Kidney capillary endothelial cell (primary cell): Measurements from ENCODE around the gene CDCA8.

Experiments
- DNase-seq: peaks from one replicate; pipeline ENCODE4 v3.0.0-alpha.2; 2018; ENCODE audit warnings: low spot score

Gene CDCA8

DNA sequence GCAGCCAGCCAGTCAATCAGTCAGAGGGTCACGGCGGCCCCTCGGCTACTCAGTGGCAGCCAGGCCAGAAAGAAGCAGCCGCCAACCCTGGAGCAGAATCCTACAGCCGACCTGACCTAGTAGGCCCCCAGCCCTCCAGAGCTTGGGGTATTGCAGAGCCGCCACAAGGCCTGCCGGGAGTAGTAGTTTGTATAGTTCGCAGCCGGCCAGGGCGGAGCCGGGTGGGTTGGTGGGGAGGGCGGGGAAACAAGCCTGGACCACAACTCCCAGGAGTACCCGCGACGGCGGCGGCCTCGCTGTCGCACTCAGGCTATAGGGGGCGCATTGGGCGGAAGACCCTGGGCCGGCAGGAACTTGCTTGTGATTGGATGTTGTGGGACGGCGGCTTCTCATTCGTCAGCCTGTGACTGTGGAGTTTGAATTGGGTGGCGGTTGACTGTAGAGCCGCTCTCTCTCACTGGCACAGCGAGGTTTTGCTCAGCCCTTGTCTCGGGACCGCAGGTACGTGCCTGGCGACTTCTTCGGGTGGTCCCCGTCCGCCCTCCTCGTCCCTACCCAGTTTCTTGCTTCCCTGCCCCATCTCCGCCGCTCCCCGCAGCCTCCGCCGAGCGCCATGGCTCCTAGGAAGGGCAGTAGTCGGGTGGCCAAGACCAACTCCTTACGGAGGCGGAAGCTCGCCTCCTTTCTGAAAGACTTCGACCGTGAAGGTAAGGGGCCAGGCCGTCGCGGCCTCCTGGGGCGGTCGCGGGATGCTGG lies at the start of gene CDCA8:
Gene CDCA8 (plus strand): TSS at position 439 of the 756 bp plus-strand sequence. CDS start 175 bp downstream, at position 614.
- peak; percentile 97 for DNase-seq

DNA sequence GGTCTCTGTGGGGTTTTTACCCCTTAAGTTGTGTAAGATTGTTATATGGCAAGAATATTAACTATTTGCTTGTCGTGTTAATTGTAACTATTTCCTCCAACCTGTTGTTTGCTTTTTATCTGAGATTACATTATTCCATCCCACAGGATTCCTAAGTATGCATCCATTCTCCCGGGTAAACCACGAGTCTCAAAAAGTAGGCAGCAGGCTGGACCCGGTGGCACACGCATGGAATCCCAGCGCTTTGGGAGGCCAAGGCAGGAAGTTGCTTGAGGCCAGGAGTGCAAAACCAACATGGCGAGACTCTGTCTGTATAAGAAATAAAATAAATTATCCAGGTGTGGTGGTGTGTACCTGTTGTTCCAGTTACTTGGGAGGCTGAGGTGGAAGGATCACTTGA lies 45.0 kb upstream of the CDCA8 start:
- DNase-seq = no peak

DNA sequence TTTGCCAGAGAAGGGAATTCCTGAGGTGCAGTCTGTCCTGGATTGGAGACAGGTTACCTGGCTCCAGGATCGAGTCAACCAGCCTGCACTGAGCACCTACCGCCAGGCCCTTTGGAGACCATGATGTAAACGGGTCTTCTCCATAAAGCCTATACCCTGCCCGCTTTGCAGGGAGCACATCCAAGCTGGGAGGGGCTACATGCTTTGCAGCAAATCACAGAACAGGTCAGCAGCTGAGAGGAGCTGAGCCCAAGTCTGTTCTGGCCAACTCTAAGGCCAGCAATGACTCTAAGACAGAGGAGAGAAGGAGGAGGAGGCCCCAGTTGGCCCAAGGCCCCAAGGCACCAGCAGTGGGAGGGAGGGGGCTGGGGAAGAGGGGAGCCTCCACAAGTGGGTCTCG lies 42.1 kb upstream of the CDCA8 start:
- no peak for DNase-seq

DNA sequence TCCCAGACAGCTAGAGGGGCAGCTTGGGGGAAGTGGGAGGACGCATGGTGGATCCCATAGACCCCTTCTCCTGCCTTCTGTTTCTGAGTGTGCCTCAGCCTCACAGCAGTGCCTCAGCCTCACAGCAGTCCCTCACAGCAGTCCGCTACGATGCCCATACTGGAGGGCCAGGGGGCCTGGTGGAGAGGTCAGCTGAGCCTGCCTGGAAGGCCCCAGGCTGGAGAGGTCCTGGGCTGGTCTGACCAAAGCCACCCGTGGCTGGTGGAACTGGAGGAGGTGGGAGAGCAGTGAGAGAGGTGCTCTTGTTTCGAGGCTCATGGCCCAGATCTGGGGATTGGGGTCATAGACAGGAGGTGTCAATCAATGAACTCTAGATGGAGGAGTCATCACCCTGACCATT lies 41.6 kb upstream of the CDCA8 start:
- no peak for DNase-seq

DNA sequence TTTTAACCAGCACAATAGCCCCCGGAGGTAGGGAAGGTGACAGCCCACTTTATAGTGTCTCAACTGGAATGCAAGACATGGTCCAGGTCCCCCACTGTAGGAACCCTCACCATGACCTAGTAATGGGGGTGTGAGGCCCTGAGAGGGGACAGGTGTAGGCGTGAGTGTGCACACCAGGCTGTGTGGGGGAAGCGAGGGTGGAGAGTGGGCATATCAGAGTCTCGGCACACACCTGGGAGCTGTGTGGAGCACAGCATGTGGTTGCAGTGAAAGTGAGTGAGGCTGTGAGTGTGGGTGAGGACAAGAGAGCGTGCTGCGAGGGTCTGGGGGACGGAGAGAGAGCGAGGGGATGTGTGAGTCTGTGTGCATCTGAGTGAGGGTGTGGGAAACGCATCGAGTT lies 40.5 kb upstream of the CDCA8 start:
- no peak for DNase-seq

DNA sequence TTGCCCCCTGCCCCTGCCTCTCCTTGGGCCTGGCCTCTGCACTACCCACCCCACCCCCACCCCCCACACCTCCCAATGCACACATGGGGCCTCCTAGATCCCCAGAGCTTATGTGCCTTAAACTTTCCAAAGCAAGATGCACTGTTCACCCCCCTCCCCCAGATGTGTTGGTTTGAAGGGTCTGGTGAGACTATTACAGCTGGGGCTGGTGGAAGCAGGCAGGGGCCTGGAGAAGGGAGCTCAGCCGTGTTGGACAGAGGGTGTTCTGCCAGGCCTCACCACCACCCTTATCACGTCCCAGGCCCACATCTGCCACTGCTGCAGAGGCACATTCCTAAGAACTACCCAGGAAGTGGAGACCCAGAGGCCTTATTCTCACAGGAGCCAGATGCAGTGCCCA lies 39.3 kb upstream of the CDCA8 start:
- DNase-seq = no peak

DNA sequence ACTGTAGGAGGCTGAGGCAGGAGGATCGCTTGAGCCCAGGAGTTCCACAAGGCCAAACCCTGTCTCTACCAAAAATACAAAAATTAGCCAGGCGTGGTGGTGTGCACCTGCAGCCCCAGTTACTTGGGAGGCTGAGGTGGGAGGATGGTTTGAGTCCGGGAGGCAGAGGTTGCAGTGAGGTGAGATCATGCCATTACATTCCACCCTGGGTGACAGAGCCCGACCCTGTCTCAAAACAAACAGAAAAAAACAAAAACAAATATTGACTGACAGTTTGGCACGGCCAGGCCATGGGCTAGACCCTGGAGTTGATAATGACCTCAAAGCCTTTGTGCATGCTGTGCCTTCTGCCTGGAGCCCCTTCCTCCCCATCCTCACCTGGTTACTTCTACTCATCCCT lies 38.4 kb upstream of the CDCA8 start:
- DNase-seq = no peak

DNA sequence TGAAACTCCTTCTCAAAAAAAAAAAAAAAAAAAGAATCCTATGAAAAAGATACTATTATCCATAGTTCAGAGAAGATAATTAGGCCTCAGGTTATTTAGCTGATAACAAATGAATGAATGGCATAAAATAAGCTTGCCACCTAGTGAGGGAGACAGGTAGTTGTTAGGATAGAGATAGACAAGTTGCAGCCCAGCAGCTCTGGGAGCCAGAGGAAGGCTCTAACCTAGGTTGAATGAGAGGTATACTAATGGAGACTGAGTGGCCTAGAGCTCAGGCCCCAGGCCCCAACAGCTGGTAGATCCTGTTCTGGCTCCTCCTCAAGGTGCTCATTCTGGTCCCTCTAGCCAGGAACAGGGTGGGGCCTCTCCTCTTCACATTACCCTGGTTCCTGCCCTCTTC lies 37.0 kb upstream of the CDCA8 start:
- no peak for DNase-seq

DNA sequence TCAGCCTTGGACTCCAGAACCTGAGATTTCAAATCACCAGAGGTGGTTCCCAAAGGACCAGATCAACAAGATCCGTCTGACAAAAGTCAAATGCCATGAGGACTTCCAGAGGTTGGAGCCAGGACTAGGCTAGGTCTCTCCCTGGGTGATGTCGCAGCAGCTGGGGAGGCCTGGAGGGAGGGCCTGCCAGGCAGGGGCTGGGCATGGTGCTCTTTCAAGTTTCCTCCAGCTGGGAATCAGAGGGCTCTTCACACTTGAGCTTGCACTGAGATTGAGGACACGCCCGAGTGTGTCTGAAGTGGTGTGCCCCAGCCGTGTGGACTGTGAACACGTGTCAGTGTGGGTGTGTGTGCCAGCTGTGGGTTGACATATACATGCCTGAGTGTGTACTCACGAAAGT lies 36.3 kb upstream of the CDCA8 start:
- DNase-seq = no peak

DNA sequence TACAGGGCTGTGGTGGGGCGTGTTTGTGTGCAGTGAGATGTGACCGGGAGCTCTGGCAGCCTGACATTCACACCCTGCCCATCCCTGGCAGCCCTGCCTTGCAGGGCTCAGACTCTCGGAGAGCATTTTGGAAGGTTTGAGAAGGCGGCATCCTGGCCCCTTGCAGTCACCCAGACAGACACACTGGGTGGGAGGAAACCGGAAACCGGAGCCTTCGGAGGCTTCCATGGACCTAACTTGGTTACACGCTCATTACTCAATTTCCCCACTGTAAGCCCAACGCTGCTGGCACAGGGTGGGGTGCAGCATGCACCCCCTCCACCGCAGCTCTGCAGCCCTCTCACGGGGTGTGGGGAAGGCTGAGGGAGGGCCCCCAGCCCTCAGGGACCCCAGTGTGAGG lies 35.4 kb upstream of the CDCA8 start:
- no peak for DNase-seq

DNA sequence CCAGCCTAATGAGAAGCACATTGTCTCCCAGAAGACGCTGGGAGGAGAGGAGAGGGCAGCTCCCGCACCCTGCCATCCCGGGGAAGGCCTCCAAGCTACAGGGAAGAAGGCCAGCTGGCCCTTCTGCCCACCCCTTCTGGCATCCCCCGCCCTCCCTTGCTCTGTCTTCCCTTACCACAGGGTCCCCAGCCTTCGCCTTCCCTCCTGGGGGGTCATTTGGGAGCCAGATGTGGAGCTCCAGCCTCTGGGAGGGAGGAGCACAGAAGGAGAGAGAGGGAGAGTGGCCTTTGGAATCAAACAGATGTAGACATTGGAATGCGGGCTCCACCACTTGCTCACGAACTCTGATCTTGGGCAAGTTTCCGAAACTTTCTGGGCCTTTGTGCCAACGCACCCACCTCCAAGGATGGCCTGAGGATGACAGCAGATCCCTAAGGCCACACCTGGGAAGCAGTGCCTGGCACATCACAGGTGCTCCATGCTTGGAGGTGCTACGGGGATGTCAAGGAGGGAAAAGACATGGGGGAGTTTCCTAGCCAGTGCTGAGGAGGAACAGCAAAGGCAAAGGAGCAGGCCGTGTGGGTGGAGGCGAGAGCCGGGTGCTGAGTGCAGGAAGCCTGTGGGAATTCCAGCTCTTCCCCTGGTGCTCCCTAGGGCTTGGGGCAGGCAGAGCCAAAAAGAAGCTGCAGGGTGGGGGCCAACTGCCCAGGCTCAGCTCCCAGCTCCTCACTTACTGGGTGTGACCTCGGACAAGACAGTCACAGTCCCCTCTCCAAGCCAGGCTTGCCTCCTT lies 34.5 kb upstream of the CDCA8 start:
- no peak for DNase-seq

DNA sequence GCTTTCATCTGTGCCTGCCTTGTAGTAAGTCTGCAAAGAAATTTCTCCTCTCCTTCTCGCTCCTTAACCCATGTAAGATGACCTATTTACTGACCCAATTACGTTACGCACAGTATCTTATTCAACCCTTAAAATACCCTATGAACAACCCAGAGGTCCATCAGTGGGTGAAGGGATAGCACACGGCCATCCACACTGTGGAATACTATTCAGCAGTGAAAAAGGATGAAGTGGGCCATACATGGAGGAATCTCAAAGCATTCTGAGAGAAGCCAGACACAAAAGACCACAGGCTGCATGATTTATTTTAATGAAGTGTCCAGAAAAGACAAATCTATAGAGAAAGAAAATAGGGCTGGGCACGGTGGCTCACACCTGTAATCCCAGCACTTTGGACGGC lies 33.8 kb upstream of the CDCA8 start:
- DNase-seq = no peak

DNA sequence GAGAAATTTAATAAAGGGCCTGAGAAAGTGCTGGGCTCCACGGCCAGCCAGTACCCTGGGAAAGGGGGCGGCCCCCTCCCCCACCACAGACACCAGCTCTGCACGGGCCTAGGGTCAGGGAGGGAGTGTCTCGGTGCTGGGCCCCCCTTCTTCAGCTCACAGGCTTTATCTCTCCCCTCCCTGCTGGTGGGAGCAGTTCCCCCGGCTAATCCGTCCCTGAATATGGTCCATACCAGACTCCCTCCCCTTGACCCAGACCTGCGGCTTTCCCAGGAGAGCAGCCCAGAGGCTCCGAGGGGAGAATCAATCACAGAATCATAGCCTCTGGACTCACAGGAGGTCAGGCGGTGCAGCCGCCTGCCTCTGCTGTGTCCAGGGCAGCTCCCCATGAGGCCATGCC lies 31.7 kb upstream of the CDCA8 start:
- no peak for DNase-seq

DNA sequence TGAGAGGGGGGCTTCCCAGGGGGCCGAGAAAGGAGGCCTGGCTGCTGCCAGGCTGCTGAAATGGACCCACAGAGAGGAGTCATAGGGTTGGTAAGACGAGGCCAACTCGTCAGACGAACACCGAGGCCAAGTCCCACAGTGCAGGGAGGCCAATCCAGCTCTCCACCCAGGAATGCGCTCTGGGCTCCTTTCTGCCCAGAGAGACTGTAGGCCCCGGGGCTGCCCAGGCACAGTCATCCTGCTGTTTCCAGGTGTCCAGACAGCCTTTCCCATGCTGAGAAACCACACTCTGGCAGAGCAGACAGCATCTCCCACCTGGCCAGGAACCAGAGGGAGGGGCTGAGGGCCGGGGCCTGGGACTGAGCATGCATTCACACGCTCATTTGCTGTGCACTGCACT lies 30.9 kb upstream of the CDCA8 start:
- DNase-seq = no peak

DNA sequence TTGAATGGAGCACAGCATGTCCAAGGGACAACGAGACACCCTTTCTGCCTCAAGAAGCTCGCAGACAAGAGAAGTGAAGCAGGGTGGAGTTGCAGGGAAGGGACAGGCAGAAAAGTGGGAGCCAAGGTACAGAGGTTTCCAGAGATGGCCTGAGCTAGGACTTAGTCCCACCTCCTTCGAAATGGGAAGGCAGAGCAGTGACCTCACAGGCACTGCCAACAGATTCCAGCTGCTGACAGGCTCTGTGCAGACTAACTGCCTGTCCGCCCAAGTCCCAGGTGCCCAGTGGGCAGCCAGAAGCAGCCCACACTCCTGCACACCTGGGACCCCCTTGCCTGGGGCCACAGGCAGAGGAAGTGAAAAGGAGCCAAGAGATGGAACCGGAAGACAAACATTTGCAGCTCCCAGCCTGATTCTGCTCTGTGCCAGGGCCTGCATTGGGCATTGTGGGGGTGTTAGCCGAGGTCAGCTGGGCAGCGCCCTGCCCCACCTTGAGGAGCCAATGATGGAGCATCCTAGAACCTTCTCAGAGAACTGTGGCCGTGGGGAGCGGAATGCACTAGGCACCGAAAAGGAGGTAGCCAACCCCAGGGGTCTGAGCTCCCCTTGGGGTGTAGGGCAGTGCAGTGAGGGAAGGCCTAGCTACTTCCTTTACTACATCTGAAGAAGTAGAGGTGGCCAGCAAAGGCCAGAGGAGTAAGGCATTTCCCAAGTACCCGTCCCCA lies 30.1 kb upstream of the CDCA8 start:
- DNase-seq = no peak

DNA sequence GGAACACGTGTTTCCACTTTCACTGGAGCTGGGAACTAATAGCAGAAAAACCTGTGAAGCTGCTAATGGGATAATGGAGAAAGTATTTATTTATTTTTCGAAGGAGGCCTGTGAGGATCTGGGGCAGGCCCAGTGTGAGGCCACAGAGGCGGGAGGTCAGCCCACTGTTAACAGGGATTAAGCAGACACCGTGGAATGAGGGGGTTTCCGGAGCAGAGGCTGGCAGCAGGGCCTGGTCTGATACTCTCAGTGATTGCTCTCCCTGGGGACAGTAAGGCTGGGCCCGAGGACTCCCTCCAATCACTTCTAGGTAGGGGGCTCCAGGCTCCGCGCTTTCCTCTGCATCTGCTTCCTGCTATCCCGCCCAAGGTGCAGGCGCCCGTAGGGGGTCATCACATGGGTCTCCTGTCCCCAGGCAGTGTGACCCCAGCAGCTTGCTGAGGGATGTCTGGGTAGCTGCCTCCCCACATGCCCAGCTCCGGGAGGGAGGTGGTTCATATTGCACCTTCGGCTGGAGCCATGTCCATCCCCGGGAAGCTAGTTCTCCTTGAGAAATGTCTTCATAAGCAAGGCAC lies 28.8 kb upstream of the CDCA8 start:
- no peak for DNase-seq

DNA sequence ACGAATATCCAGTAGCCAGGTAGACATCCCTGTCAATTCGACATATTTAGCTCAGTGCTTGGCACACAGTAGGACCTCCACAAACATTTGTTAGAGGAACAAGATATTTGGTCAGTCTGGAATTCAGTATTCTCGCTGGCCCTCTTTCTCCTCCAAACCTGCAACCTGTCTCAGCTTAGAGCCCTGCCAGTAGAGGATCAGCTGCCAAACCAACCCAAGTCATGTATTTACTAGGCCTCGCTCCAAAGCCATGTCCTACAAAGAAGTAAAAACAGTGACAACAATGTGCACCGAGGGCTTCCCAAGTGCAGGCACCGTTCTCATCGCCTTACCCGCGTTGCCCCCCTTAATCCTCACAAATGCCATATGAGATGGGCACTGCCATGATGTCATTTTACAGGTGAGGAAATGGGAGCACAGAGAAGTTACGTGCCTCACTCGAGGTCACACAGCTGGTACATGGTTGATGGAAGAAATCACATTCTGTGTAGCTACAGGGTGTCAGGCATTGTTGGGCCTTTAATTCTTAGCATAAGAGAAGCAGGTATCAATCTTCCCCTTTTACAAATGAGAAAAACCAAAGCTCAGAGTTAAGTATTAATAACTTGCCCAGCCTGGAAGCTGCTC lies 26.0 kb upstream of the CDCA8 start:
- no peak for DNase-seq

DNA sequence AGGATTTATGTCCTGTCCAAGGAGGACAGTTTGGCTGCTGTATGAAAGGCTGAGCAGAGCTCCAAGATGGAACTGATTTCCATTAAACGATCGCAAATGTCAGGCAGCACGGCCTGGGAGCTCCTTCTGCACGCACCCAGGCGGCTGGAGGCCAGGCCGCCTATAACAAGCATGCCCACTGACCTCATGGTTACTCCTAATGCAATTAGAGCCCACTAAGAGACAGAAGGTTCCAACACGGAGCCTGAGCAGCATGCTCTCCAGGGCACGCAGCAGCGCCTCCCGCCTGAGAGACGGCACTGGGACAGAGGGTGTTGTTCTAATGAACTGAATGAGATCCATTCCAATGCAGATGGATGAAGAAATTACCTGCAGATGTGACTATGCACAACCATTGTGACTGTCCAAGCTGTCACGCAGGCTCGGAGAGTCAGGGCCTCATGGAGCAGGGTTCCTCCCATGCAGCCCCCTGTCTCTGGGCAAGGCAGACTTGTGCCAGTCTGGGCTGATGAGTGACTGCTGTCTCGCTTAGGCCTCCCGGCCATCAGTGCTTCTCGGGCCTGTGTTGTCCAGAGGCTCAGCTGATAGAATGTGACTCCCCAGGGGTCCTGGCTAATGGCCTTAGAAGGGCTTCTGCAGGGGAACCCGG lies 25.2 kb upstream of the CDCA8 start:
- no peak for DNase-seq

DNA sequence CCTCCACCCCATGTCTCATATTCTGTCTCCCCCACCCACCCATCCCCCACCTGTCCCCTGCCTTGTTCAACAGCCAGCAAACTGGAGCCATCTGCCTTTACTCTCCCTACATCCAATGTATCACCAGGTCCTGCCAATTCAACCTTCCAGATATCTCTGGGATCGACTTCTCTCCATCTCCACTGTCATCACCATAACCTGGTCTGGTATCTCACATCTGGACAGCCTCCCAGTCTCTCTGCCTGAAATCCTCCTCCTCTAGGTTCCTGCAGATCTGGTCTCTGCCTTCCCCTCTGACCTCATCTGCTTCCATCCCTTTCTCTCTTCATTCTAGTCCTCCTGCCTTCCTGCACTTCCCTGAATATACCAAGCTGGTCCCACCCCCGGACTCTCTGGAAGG lies 22.2 kb upstream of the CDCA8 start:
- DNase-seq = no peak

DNA sequence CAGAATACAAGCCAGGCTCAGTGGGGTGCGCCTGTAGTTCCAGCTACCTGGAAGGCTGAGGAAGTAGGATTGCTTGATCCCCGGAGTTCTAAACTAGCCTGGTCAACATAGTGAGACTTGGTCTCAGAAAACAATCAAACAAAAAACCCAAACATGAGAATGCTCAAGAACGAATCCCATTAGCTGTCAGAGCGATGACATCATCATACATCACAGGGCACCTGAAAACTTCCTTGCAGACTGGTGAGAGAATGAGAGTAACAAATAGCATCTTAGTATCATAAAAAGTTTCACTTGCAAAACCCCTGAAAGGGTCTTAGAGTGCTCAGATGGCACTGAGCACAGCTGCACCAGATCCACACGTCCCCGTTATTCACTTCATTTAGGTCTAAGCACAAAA lies 21.1 kb upstream of the CDCA8 start:
- DNase-seq = no peak

DNA sequence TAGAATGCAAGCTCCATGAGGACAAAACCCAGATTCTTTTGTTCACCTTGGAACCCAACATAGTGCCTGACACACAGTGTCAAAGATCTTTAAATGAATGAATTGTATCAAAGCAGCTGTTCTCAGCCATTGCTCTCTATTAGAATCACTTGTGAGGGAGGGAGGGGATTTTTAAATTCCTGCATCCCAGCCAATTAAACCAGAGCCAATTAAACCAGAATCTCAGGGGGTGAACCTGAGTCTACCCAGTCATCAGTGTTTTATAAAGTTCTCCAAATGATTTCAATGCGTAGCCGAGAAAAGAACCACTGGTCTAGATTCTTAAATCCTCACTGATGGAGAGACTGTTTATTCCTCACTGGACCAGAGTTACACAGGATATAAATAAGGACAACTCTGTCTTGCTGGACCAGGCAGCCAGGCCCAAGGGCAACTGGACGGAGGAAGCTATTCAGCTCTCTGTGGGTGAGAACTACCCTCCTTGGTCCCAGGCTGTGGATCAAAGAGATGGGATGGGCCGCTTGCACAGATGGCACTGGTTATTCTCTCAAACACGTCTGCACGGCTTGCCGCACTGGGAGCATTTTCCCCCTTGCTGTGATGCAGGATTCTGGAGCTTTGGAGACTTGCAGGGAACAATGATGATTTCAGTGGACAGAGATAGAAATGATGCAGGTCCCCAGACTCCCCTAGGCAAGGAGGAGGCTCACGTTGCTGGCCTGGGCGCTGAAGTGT lies 20.0 kb upstream of the CDCA8 start:
- DNase-seq = no peak
